GM18870 (cell line): ENCODE data around the gene ENOX2.
A peak's percentile ranks its signal among the peaks of the same experiment; 100 is the strongest.

Source experiments
- ATAC-seq: cut with Tn5 transposase; IDR thresholded peaks from one replicate; pipeline ENCODE4 v1.9.1; 2021; ENCODE audit warnings: moderate library complexity; ENCODE audit not compliant: unreplicated experiment

ENOX2 gene

DNA sequence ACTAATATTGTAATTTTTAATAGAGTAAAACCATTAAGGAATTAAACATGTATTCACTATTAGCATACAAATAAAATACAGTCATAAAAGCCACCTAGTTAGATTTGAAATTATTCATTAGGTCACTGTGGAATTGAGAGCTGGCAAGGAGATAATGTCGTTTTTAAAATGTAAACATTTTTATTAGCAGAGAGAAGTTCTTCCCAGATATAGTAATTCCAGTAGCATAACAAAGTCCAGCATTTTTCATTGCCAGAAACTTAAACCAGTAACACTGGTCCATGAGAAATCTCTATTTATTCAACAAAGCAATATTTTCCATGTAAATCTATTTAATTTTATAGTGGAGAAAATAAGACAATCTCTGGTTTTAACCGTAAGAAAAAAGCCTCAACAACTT, 17.5 kb downstream of the ENOX2 start:
- ATAC-seq, result no peak

DNA sequence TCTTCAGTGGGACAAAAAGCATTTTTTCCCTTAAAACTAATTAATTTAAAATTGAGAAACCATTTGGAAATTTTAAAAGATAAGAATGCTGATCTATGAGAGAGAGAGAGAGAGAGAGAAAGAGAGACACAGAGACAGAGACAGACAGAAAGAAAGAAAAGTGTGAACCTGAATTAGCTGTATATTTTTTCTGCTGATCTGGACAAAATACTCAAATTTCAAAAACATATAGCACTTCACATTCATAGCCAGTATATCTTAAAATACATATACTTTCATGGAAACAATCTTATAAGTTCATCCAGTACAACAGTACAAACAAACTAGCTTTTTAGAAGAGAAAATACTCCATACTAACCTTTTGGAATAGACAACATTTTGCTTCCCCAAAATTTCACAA, 18.4 kb downstream of the ENOX2 start:
- ATAC-seq, result no peak

DNA sequence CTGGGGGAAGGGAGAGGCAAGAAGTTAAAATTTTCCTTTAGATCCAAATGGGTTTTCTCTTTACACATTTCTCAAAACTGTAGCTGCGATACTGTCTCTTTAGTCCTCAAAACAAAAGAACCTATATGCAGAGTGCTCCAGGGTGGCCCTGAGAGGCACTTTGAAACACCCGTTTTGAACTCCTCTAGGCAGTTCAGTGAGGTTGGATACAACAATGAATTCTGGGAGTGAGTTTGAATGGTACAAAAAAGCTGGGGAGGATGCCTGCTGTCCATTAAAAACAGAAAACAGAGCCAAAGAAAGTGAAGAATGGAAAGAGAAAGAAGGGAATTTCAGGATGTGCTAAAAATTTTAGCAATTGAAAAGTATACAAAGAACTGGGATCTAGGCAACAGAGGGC, 23.1 kb downstream of the ENOX2 start:
- no peak for ATAC-seq

GRCh38 chrX:130878350-130879341, 24.4 kb downstream of the ENOX2 start:
- ATAC-seq, result no peak

DNA sequence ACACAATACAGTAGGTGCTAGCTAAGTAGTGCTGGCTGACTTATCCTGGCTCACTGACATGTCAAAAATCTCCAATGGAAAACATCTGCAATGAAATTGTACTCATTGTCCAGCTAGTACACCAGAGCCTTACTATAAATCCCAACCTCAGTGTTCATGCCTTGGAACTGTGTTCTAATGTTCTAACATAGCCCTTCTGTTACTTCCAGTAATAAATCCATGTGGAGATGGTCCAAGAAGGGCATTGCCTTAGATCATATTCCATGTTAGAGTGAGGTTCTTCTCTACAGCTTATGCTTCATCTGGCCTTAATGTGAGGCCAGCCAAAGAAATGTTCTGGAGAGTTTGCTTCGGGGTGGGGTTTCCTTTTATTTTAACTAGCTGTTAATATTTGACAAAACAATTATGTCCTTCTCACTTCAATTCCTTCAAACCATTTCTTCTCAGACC, 25.1 kb downstream of the ENOX2 start:
- no peak for ATAC-seq

DNA sequence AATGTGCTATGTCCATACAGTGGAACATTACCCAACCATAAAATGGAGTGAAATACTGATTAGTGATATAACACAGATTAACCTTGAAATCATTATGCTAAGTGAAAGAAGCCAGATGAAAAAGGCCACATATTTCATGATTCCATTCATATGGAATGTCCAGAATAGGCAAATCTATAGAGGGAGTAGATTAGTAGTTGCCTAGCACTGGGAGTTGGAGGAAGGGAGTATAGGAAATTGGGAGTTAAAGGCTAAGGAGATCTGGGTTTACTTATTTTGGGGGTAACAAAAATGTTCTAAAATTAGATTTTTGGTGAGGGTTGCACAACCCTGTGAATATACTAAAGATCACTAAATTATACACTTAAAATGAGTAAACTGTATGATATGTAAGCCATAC, 26.8 kb downstream of the ENOX2 start:
- no peak for ATAC-seq

- ATAC-seq, result no peak
Measured at GRCh38 chrX:130874751-130875150, 28.3 kb downstream of the ENOX2 start.

GRCh38 chrX:130869239-130869638, 33.8 kb downstream of the ENOX2 start:
- ATAC-seq, result no peak

DNA sequence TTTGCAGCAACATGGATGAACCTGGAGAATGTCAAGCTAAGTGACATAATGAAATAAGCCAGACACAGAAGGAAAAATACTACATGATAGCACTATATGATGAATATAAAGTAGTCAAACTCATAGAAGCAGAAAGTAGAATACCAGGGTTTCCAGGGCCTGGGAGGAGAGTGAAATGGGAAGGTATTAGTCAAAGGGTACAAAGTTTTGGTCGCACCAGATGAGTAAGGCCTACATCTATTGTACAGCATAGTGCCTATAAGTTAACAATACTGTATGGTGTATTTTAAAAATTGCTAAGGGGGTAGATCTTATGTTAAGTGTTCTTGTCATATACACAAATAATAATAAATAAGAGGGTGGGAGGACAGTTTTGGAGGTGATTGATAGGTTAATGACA, 41.5 kb downstream of the ENOX2 start:
- no peak for ATAC-seq

DNA sequence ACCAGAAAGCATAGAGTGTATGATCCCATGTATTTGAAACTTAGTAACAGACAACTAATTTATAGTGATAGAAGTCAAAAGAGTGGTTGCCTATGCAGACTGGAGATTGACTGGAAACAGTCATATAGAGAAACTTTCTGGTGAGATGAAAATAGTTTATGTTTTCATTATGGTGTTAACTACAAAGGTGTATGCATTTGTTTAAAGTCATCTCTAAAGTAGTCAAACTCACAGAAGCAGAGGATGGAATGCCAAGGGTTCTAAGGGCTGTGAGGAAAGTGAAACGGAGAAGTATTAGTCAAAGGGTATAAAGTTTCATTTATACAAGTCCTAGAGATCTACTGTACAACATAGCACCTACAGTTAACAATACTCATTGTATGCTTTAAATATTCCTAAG, 45.8 kb downstream of the ENOX2 start:
- ATAC-seq, result peak; percentile 98

DNA sequence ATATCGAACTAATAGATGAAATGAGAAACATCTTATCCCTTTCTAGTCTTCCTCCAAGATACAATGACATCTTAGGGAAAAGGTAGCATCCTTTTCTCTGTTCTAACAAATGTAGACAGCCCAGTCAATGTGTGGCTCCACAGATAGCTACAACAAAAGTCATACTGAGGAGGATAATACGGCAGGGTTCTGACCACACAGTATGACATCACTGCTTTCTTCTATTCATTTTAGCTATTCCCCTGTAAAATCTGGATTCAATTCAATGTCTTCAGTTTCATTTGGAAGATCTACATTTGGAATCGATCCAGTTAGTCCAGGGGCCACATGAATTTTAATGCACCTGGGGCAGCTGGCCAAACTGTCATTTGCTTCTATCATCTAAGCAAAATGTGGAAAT, 51.4 kb downstream of the ENOX2 start:
- ATAC-seq, result no peak

- peak; percentile 81 for ATAC-seq
Measured at GRCh38 chrX:130848763-130849162, 54.2 kb downstream of the ENOX2 start.

- no peak for ATAC-seq
Measured at GRCh38 chrX:130846746-130847145, 56.3 kb downstream of the ENOX2 start.

DNA sequence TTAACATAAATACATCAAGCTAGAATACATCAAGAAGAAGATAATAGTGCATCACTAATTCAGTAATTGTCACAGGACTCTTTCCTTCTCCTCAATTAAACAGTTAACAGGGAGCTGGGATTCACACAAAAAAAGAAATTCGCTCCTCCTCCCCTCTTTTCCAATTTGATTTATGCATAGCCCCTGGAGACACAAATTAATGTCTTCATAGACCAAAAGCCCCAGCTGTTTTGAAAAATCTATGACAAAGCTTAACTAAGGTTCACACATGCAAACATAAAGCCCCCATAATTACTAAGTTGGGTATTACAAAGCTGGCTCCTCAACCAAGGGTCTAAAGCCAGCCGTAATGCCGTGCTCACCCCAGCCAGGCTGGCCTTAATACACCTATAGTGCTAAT, 61.2 kb downstream of the ENOX2 start:
- ATAC-seq, result no peak

- ATAC-seq, result no peak
Measured at GRCh38 chrX:130840345-130840744, 62.7 kb downstream of the ENOX2 start.

GRCh38 chrX:130836447-130836846, 66.6 kb downstream of the ENOX2 start:
- ATAC-seq, result no peak

GRCh38 chrX:130834830-130835229, 68.2 kb downstream of the ENOX2 start:
- no peak for ATAC-seq

DNA sequence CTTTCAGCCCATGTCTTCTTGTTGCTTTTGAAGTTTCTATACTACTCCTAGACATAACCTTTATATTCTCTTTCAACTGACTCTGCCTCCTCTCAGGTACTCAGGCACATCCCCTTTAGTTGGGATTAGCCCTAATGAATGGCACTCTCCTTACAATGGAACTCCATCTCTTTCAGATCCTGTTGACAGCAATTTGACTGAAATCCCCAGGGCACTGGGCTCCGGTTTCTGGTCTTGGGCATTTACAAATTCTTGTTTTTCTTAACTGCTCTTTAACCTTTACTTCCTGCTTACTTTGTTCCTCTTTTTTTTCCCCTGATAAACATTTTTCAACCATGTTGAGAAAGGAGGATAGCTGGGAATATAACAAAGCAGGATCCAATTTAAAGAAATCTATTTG, 68.9 kb downstream of the ENOX2 start:
- no peak for ATAC-seq

- no peak for ATAC-seq
Measured at GRCh38 chrX:130831347-130831722, 71.7 kb downstream of the ENOX2 start.

DNA sequence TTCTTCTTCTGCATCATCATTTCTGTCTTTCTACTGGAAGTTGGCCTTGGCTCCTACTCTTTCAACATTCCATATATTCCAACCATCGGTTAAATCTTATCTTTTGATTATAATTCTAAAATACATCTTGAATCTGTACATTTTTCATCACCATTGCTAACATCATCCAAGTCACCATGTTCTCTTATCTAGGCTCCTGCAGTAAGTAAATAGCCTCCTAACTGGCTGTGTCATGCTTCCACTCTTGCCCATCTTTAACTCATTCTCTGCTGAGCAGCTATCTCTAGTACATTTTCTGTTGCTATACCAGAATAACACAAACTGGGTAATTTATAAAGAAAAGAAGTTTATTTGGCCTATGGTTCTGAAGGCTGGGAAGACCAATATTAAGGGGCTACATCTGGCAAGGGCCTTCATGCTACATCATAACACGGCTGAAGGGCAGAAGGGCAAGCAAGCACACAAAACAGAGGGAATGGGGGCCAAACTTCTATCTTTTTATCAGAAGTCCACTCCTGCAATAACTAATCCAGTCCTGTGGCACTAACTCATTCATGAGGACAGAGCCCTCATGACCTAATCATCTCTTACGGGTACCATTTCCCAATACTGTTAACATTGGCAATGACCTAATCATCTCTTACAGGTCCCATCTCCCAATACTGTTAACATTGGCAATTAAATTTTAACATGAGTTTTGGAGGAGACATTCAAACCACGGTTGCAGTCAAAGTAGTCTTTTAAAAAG, 72.2 kb downstream of the ENOX2 start:
- no peak for ATAC-seq

DNA sequence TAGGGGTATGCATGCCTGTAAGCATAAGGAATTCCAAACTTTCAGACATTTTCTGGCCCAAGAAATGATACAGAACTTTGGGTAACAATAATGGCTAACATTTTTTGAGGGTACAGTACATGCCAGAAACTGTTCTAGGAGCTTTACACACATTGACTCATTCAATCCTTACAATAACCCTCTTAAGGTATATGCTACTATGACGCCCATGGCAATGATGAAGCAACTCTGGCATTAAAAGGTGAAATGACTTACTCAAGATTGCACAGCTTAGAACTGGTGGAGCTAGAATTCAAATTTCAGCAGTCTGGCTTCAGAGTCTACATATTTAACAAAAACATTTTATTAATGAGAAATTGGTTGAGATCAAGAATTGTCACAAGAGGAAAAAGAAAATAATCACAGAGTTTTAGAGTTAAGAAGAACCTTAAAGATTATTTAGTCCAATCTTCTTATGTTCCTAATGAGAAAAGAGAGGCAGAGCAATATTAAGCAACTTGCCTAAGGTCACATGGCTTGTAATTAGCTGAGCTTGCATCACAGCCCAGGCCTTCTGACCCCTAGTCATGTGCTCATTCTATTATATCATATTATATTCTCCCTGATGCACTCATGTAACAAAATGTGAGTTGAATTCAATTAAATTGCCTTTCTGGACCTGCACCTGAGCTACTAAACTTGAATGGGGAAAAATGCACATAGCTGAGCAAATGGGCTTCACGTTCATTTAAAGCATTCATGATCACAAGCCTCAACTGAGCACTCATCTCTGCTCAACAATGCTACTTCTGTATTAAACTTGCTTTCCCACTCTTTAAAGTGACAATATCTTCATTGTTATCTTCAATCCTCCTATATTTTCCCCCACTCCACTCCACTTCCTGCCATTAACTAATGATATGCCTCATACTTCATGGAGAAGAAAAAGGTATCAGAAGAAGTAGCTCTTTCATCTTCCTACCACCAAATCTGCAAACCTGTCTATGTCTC, 73.2 kb downstream of the ENOX2 start:
- no peak for ATAC-seq
